Measurements from ENCODE around the gene GMPS.
A peak's percentile ranks its signal among the peaks of the same experiment; 100 is the strongest.

GRCh38 chr3:155870133-155870944 is at the start of gene GMPS:
- TF ChIP-seq SRF (IDR thresholded peaks at IDR 0.05; ENCODE audit: low read depth, low read length) (no peak), EZH2 (IDR thresholded peaks at IDR 0.05; ENCODE audit: low read depth, low read length, severe bottlenecking) (no peak), SIX5 (IDR thresholded peaks at IDR 0.05; ENCODE audit: low read depth, low read length) (no peak), TAF1 (IDR thresholded peaks at IDR 0.05; ENCODE audit: low read depth, low read length) (peak; percentile 75; the same call in 1 of the 2 replicates), CTCF (IDR thresholded peaks at IDR 0.05; ENCODE audit: control extremely low read depth in 1 of 3, insufficient read depth in 1 of 3, low read depth in 1 of 3, low read length in 3 of 3) (peak; percentile 56 to 71 (median 60)), MAX (IDR thresholded peaks at IDR 0.05) (peak; percentile 77), RAD21 (IDR thresholded peaks at IDR 0.05 in 1 of 2, conservative IDR thresholded peaks at IDR 0.05 in 1 of 2; ENCODE audit: low read depth in 2 of 2, low read length in 2 of 2) (peak; percentile 75 to 83)

Data from H1 (cell line).